ENCODE data around the gene NKAIN2. TPM values are rescaled to one million over a fixed set of nuclear protein-coding genes. Genes with fewer than 3 reads are reported as not detected.

Gene NKAIN2
- total and polyA plus RNA-seq, 9 of the 15 experiments (the other 6 are each of a cell fraction or from before 2014, with no cell fraction given), result not detected

GRCh38 chr6:124400261-124400999 lies 596.8 kb downstream of the NKAIN2 start:
- H3K36me3 ChIP-seq (ENCODE audit: control insufficient read depth, insufficient read depth, low read length), result no peaks in the 10 kb centered on the region
- H3K4me1 ChIP-seq (replicated peaks in 1 of 2; ENCODE audit: control insufficient read depth in 2 of 2, insufficient read depth in 2 of 2, low read length in 2 of 2), result no peaks in the 10 kb centered on the region
- no peaks in the 10 kb centered on the region for H3K27me3 ChIP-seq (ENCODE audit: control insufficient read depth in 2 of 2, insufficient read depth in 2 of 2, low read length in 2 of 2)
- H3K4me3 ChIP-seq, result no peak overlapping the region
- peaks cover 2% of the 10 kb centered on the region; the same call in 1 of the 2 replicates for H3K9me3 ChIP-seq (replicated peaks; ENCODE audit: control insufficient read depth, insufficient read depth, low read depth, low read length)
- WGBS (ENCODE audit: insufficient coverage, low coverage, missing lambda C conversion rate), result 10% methylated on average over 2 of the region's 2 CpGs
- intact Hi-C loops (cut with micrococcal nuclease) (no loop called here), in situ Hi-C loops (cut with MboI) (no loop called here)
- ChIA-PET POLR2A (no interaction called here), CTCF (ENCODE audit: low intra/inter-chr PET ratio) (no interaction called here)
- H2AFZ ChIP-seq (ENCODE audit: low read depth, low read length), result no peak overlapping the region
- H3K9me1 ChIP-seq (ENCODE audit: control insufficient read depth, insufficient read depth, low read length), result no peaks in the 10 kb centered on the region
- ATAC-seq, result no peak
- H4K20me1 ChIP-seq (replicated peaks; ENCODE audit: control insufficient read depth, insufficient read depth, low read length), result no peaks in the 10 kb centered on the region
- no peak overlapping the region for H3K9ac ChIP-seq (ENCODE audit: insufficient read depth in 1 of 2, low read depth in 2 of 2, low read length in 2 of 2)
- no peak for DNase-seq (ENCODE audit: extremely low read depth in 1 of 4, low spot score in 3 of 4)
- BruUV-seq (replicated peaks), result no TSS peak
- no peak for FAIRE-seq
- no peak overlapping the region for H3K4me2 ChIP-seq (ENCODE audit: insufficient read depth, low read length)
- H3K27ac ChIP-seq (ENCODE audit: extremely low read depth, low read depth, low read length), result no peak overlapping the region
- no peaks in the 10 kb centered on the region for H3K79me2 ChIP-seq (ENCODE audit: control insufficient read depth, insufficient read depth, low read length)
- no peak for TF ChIP-seq NCOA1 (IDR thresholded peaks at IDR 0.05; ENCODE audit: low read depth)
- no peak for TF ChIP-seq CEBPG (CRISPR knock-in tag; IDR thresholded peaks at IDR 0.05)
- TF ChIP-seq CEBPG (tag; conservative IDR thresholded peaks at IDR 0.05 in 1 of 2, IDR thresholded peaks at IDR 0.05 in 1 of 2), result no peak
- TF ChIP-seq ZNF12 (CRISPR knock-in tag; IDR thresholded peaks at IDR 0.05), result no peak
- TF ChIP-seq REST (IDR thresholded peaks at IDR 0.05; ENCODE audit: borderline replicate concordance), result no peak
- no peak for TF ChIP-seq REST (CRISPR knock-in tag; IDR thresholded peaks at IDR 0.05; ENCODE audit: low read depth)
- no peak for TF ChIP-seq NFYB (IDR thresholded peaks at IDR 0.05; ENCODE audit: extremely low read depth, insufficient read length)
- no peak for TF ChIP-seq SFPQ (IDR thresholded peaks at IDR 0.05; ENCODE audit: low read depth, low read length)
- TF ChIP-seq ZNF551 (CRISPR knock-in tag; IDR thresholded peaks at IDR 0.05), result no peak
- no peak for TF ChIP-seq DEAF1 (CRISPR knock-in tag; IDR thresholded peaks at IDR 0.05)
